Liver (tissue), 9 donors: Measurements from ENCODE around the gene ARSK. TPM values are rescaled to one million over a fixed set of nuclear protein-coding genes. Genes with fewer than 3 reads are reported as not detected.

Experiments
- DNase-seq: peaks from one replicate; pipeline ENCODE4 v3.0.0-alpha.2; 2017; ENCODE audit warnings: low spot score
- H3K27ac ChIP-seq, 2 donors: one replicate each; pipeline ENCODE4 v1.7.0; 2013; ENCODE audit warnings: inconsistent platforms in 2 of 2, low read length in 2 of 2, control low read depth in 1 of 2, low read depth in 1 of 2, mild to moderate bottlenecking in 1 of 2
- H3K27me3 ChIP-seq, 4 donors: one replicate each; pipeline versions ENCODE4 v1.6.1 to v1.7.0; 2013; ENCODE audit warnings: low read length in 3 of 4, inconsistent platforms in 1 of 4, mild to moderate bottlenecking in 1 of 4, moderate library complexity in 1 of 4; ENCODE audit not compliant: control insufficient read depth in 4 of 4, insufficient read depth in 4 of 4
- H3K36me3 ChIP-seq, 4 donors: one replicate each; pipeline versions ENCODE4 v1.6.1 to v1.7.0; 2013; ENCODE audit warnings: low read length in 3 of 4, mild to moderate bottlenecking in 3 of 4, low read depth in 1 of 4, moderate library complexity in 1 of 4; ENCODE audit not compliant: control insufficient read depth in 4 of 4, insufficient read depth in 3 of 4
- H3K4me1 ChIP-seq, 4 donors: one replicate each; pipeline versions ENCODE4 v1.6.1 to v1.7.0; 2013; ENCODE audit warnings: low read length in 3 of 4, mild to moderate bottlenecking in 3 of 4, moderate library complexity in 1 of 4; ENCODE audit not compliant: control insufficient read depth in 4 of 4, insufficient read depth in 4 of 4
- H3K4me3 ChIP-seq, 3 donors: one replicate each; pipeline versions ENCODE4 v1.6.1 to v1.7.0; 2013; ENCODE audit warnings: low read length in 3 of 3, control low read depth in 1 of 3, low read depth in 1 of 3, mild to moderate bottlenecking in 1 of 3
- H3K9ac ChIP-seq, 2 donors: one replicate each; pipeline ENCODE4 v1.7.0; 2013; ENCODE audit warnings: low read length in 2 of 2, mild to moderate bottlenecking in 2 of 2, moderate library complexity in 2 of 2, control low read depth in 1 of 2, low read depth in 1 of 2
- H3K9me3 ChIP-seq, 4 donors: one replicate each; pipeline versions ENCODE4 v1.6.1 to v1.7.0; 2013; ENCODE audit warnings: low read length in 3 of 4; ENCODE audit not compliant: control insufficient read depth in 4 of 4
- EGR1 ChIP-seq, 2 donors: IDR thresholded peaks; 2 replicates each; pipeline ENCODE4 v1.6.1; 2016 to 2018; ENCODE audit warnings: antibody characterized with exemption in 2 of 2, low read depth in 2 of 2
- FOXA1 ChIP-seq: IDR thresholded peaks from 2 replicates; pipeline ENCODE4 v1.6.1; 2016; ENCODE audit warnings: antibody characterized with exemption
- FOXA2 ChIP-seq: IDR thresholded peaks from 2 replicates; pipeline ENCODE4 v1.6.1; 2016; ENCODE audit warnings: antibody characterized with exemption
- HNF4A ChIP-seq, 2 donors: conservative IDR thresholded peaks; 2 replicates each; pipeline ENCODE4 v1.6.1; 2016; ENCODE audit warnings: antibody characterized with exemption in 2 of 2, mild to moderate bottlenecking in 2 of 2
- HNF4G ChIP-seq: IDR thresholded peaks from 2 replicates; pipeline ENCODE4 v1.6.1; 2016; ENCODE audit warnings: antibody characterized with exemption
- JUND ChIP-seq, 2 donors: IDR thresholded peaks; 2 replicates each; pipeline ENCODE4 v1.6.1; 2016; ENCODE audit warnings: antibody characterized with exemption in 2 of 2
- NR2F2 ChIP-seq: IDR thresholded peaks from 2 replicates; pipeline ENCODE4 v1.6.1; 2016; ENCODE audit warnings: antibody characterized with exemption
- RAD21 ChIP-seq, 2 donors: IDR thresholded peaks; 2 replicates each; pipeline ENCODE4 v1.6.1; 2016; ENCODE audit warnings: antibody characterized with exemption in 2 of 2, mild to moderate bottlenecking in 2 of 2
- RXRA ChIP-seq, 2 donors: IDR thresholded peaks; 2 replicates each; pipeline ENCODE4 v1.6.1; 2017 to 2018; ENCODE audit warnings: antibody characterized with exemption in 2 of 2, mild to moderate bottlenecking in 1 of 2
- SP1 ChIP-seq: IDR thresholded peaks from 2 replicates; pipeline ENCODE4 v1.6.1; 2018; ENCODE audit warnings: antibody characterized with exemption, mild to moderate bottlenecking
- YY1 ChIP-seq: IDR thresholded peaks from 2 replicates; pipeline ENCODE4 v1.6.1; 2016; ENCODE audit warnings: antibody characterized with exemption, mild to moderate bottlenecking
- WGBS: extraction: QIAGEN DNeasy Blood & Tissue Kit; methylation state at CpG from one replicate; pipeline ENCODE4 v1.1.7; 2013; 5-methylcytosine and 5-hydroxymethylcytosine counted together
- polyA plus RNA-seq, 2 donors: library from polyadenylated mRNA; stranded (reverse) in 1 of 2; unstranded in 1 of 2; fragments of 200-250 nt in 1 of 2; fragments of >200 nt in 1 of 2; fragmentation: Nextera tagmentation in 1 of 2; extraction: Ambion mirVana in 1 of 2; gene quantifications; one replicate each; pipeline versions ENCODE4 v1.2.1 to v1.2.3, GENCODE V29; 2013 to 2015
- total RNA-seq, 2 donors: library from RNA; depleted of rRNA; stranded (reverse); fragments of >200 nt; gene quantifications; one replicate each; pipeline ENCODE4 v1.2.3, GENCODE V29; 2014
- TF ChIP-seq, protein P1 (sequence below): IDR thresholded peaks from 2 replicates; pipeline ENCODE4 v1.6.1; 2016; ENCODE audit warnings: antibody characterized with exemption
- TF ChIP-seq, protein P2 (sequence below): fragments of 150-350 bp; IDR thresholded peaks from 2 replicates; pipeline ENCODE4 v1.5.1; 2017; ENCODE audit warnings: improper control_type of control experiment, low read depth, low read length; ENCODE audit not compliant: missing input control
- TF ChIP-seq, protein P3 (sequence below): IDR thresholded peaks from 2 replicates; pipeline ENCODE4 v1.6.1; 2016; ENCODE audit warnings: antibody characterized with exemption
- TF ChIP-seq, protein P4 (sequence below): IDR thresholded peaks from 2 replicates; pipeline ENCODE4 v1.6.1; 2016; ENCODE audit warnings: antibody characterized with exemption
- TF ChIP-seq, protein P5 (sequence below): IDR thresholded peaks from 2 replicates; pipeline ENCODE4 v1.6.1; 2016; ENCODE audit warnings: antibody characterized with exemption, mild to moderate bottlenecking
- donor health status: healthy.
- donor health status: healthy.
- donor health status: healthy.
- donor health status: healthy.
- donor health status: healthy.

The ARSK gene
- total and polyA plus RNA-seq, 4 donors, result 2.4 to 6.8 (median 3.3) TPM

DNA sequence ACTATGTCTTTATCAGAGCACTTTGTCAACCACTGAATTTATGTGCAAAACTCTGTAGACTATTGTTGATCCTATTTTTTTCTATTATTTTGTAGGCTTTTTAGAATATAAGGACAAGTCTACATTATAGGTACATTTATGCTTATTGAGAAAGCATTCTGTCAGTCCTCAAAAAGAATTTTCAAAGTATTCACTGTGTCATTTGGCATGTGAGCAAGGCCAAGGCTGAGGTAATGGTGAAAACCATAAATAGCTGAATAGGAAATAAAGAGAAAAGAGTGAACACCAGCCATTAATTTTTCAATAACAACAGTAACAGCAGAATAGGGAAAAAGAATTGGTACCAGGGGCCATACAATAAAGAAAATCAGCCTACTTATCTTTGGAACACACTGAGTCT lies 21.1 kb upstream of the ARSK start:
- TF ChIP-seq RXRA (IDR thresholded peaks at IDR 0.05), result no peak
- TF ChIP-seq HNF4G, result no peak
- TF ChIP-seq, protein P1, sequence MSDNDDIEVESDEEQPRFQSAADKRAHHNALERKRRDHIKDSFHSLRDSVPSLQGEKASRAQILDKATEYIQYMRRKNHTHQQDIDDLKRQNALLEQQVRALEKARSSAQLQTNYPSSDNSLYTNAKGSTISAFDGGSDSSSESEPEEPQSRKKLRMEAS, result no peak
- TF ChIP-seq, protein P2, sequence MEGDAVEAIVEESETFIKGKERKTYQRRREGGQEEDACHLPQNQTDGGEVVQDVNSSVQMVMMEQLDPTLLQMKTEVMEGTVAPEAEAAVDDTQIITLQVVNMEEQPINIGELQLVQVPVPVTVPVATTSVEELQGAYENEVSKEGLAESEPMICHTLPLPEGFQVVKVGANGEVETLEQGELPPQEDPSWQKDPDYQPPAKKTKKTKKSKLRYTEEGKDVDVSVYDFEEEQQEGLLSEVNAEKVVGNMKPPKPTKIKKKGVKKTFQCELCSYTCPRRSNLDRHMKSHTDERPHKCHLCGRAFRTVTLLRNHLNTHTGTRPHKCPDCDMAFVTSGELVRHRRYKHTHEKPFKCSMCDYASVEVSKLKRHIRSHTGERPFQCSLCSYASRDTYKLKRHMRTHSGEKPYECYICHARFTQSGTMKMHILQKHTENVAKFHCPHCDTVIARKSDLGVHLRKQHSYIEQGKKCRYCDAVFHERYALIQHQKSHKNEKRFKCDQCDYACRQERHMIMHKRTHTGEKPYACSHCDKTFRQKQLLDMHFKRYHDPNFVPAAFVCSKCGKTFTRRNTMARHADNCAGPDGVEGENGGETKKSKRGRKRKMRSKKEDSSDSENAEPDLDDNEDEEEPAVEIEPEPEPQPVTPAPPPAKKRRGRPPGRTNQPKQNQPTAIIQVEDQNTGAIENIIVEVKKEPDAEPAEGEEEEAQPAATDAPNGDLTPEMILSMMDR, result no peak
- no peak for TF ChIP-seq SP1
- TF ChIP-seq, protein P3, sequence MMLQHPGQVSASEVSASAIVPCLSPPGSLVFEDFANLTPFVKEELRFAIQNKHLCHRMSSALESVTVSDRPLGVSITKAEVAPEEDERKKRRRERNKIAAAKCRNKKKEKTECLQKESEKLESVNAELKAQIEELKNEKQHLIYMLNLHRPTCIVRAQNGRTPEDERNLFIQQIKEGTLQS, result no peak
- TF ChIP-seq FOXA2, result no peak
- no peak for TF ChIP-seq YY1
- TF ChIP-seq EGR1 (IDR thresholded peaks at IDR 0.05; ENCODE audit: low read depth in 2 of 2), result no peak
- TF ChIP-seq HNF4A (conservative IDR thresholded peaks at IDR 0.05), result no peak
- no peak for TF ChIP-seq JUND (IDR thresholded peaks at IDR 0.05)
- TF ChIP-seq RAD21 (IDR thresholded peaks at IDR 0.05), result no peak
- TF ChIP-seq NR2F2, result no peak
- TF ChIP-seq FOXA1, result no peak
- TF ChIP-seq, protein P4, sequence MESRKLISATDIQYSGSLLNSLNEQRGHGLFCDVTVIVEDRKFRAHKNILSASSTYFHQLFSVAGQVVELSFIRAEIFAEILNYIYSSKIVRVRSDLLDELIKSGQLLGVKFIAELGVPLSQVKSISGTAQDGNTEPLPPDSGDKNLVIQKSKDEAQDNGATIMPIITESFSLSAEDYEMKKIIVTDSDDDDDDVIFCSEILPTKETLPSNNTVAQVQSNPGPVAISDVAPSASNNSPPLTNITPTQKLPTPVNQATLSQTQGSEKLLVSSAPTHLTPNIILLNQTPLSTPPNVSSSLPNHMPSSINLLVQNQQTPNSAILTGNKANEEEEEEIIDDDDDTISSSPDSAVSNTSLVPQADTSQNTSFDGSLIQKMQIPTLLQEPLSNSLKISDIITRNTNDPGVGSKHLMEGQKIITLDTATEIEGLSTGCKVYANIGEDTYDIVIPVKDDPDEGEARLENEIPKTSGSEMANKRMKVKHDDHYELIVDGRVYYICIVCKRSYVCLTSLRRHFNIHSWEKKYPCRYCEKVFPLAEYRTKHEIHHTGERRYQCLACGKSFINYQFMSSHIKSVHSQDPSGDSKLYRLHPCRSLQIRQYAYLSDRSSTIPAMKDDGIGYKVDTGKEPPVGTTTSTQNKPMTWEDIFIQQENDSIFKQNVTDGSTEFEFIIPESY, result no peak
- peaks cover 1 to 32% (median 23%) of the 10 kb centered on the region in 4 donors for H3K36me3 ChIP-seq

DNA sequence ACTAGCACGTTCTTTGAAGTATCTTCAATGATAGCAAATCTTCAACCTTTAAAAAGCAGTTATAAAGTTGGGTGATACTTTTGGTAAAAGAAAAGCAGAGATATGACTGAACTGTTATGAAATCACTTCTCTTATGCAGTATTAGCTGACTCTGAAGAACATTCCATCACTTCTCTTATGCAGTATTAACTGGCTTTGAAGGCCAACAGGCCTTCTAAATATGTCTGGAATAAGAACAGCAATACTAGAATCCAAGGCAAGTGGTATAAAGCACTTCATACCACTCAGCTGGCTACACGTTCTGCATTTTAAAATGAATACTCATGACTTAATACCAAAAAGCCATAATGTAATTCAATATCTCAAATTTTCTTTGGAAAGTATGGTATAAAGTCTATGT lies 17.4 kb upstream of the ARSK start:
- no peak overlapping the region for H3K4me3 ChIP-seq
- no peak overlapping the region for H3K9ac ChIP-seq
- H3K27ac ChIP-seq, result no peak overlapping the region
- TF ChIP-seq, protein P1, result no peak
- TF ChIP-seq, protein P5, sequence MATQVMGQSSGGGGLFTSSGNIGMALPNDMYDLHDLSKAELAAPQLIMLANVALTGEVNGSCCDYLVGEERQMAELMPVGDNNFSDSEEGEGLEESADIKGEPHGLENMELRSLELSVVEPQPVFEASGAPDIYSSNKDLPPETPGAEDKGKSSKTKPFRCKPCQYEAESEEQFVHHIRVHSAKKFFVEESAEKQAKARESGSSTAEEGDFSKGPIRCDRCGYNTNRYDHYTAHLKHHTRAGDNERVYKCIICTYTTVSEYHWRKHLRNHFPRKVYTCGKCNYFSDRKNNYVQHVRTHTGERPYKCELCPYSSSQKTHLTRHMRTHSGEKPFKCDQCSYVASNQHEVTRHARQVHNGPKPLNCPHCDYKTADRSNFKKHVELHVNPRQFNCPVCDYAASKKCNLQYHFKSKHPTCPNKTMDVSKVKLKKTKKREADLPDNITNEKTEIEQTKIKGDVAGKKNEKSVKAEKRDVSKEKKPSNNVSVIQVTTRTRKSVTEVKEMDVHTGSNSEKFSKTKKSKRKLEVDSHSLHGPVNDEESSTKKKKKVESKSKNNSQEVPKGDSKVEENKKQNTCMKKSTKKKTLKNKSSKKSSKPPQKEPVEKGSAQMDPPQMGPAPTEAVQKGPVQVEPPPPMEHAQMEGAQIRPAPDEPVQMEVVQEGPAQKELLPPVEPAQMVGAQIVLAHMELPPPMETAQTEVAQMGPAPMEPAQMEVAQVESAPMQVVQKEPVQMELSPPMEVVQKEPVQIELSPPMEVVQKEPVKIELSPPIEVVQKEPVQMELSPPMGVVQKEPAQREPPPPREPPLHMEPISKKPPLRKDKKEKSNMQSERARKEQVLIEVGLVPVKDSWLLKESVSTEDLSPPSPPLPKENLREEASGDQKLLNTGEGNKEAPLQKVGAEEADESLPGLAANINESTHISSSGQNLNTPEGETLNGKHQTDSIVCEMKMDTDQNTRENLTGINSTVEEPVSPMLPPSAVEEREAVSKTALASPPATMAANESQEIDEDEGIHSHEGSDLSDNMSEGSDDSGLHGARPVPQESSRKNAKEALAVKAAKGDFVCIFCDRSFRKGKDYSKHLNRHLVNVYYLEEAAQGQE, result no peak
- TF ChIP-seq FOXA2 (no peak), RXRA (IDR thresholded peaks at IDR 0.05) (no peak), FOXA1 (no peak), SP1 (no peak), HNF4G (no peak)
- TF ChIP-seq, protein P4, result no peak
- TF ChIP-seq, protein P2, result no peak
- TF ChIP-seq, protein P3, result no peak
- H3K4me1 ChIP-seq, result no peaks in the 10 kb centered on the region
- DNase-seq, result no peak
- H3K27me3 ChIP-seq, result no peaks in the 10 kb centered on the region
- 95% methylated on average over 2 of the region's 2 CpGs for WGBS
- H3K36me3 ChIP-seq, result peaks cover 2 to 36% (median 20%) of the 10 kb centered on the region in 4 donors
- no peaks in the 10 kb centered on the region for H3K9me3 ChIP-seq

More for the DNA sequence above, 21.1 kb upstream of the ARSK start:
- H3K4me1 ChIP-seq, result no peaks in the 10 kb centered on the region
- H3K27ac ChIP-seq, result no peak overlapping the region
- H3K9ac ChIP-seq, result no peak overlapping the region
- no peak overlapping the region for H3K4me3 ChIP-seq
- no peak for DNase-seq
- no peaks in the 10 kb centered on the region for H3K27me3 ChIP-seq
- no peaks in the 10 kb centered on the region for H3K9me3 ChIP-seq
